Measurements from ENCODE around the gene GNG7. TPM values are rescaled to one million over a fixed set of nuclear protein-coding genes. Genes with fewer than 3 reads are reported as not detected.
"Not testable (repeated sequence)": the region's sequence is repeated elsewhere in the genome, so short reads cannot be mapped to it uniquely, and the experiment has no call there.

GNG7 gene
- polyA plus RNA-seq, 1 donor: 2.4 TPM

DNA sequence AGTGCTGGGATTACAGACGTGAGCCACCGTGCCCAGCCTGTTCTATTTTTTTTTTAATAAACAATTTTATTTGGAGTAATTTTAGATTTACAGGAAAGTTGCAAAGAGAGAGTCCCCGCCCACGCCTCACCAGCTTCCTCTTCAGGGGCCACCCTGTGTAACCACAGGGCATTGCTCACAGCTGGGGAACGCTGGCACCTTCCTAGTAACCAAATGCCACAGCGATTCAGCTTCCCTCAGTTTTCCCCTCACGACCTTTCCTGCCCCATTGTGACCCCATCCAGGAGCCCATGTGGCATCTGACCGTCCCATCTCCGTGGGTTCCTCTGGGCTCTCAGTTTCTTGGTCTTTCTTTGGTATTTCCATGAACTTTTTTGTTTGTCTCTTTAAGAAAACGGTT lies 83.9 kb downstream of the GNG7 start:
- DNase-seq: no peak

DNA sequence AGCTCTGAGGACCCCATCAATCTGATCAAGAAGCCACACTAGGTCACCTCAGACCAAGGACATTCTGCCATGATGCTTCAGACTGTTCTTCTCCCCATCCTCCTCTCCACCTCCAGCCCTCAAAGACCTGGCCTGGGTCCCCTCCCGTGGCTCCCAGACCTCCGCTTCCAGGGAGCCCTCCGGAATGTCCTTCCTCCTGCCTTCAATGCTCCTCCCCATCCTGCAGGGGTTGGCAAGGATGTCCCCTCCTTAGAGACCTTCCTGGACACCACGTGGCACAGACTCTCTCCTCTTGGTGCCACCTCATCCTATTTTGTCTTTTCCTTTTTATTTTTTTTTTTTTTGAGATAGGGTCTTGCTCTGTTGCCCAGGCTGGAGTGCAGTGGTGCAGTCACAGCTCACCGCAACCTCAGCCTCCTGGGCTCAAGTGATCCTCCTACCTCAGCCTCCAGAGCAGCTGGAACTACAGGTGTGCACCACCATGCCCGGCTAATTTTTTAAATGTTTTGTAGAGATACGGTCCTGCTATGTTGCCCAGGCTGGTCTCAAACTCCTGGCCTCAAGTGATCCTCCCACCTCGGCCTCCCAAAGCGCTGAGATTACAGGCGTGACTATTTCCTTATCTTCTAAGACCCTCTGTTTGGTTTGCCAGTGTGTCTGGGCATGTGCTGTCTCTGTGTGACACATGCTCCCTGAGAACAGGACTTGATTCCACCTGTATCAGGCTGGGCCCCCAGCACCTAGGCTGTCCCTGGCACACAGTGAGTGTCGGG lies 84.9 kb downstream of the GNG7 start:
- DNase-seq: no peak

DNA sequence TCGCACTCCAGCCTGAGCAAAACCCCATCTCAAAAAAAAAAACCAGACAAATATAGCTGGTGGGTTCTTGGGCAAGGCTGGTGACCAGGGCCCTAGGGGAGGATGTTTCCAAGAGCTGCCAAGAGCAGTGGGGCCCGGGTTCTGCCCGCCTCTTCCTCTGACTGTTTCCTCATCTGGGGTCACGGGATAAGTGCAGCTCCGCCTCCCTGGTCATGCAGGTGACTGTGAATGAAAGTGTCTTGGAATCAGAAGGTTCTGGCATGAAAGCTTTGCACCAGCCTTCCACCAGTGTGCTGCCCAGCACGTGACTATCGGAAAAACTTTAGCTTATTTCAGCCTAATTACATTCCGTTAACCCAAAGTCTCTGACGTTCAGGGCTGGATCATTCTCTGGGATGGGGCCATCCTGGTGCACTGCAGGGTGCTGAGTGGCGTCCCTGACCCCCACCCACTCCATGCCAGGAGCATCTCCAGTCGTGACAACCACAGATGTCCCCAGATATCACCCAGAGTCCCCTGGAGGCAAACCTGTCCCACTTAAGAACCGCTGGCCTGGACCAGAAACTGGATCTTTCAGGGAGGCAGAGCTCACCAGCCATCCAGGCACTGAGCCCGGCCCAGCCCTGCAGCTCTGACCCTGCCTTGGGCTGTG lies 85.6 kb downstream of the GNG7 start:
- no peak for DNase-seq

DNA sequence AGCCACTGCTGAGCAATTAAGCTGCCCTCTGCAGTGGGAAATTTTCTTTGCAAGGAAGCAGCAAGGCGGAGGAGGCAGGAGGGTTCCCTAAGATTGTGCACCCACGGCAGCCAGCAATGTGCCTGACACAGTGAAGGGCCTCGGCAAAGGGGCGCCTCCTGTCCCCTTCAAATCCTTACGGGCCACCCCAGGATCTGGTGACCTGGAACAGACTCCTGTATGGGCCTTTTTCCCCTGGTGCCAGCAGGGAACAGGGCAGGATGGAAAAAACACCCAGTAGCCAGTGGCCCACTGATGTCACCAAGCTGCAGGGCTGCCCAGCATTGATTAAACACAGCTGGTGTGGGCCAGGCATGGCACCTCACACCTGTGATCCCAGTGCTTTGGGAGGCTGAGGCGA lies 86.7 kb downstream of the GNG7 start:
- no peak for DNase-seq

DNA sequence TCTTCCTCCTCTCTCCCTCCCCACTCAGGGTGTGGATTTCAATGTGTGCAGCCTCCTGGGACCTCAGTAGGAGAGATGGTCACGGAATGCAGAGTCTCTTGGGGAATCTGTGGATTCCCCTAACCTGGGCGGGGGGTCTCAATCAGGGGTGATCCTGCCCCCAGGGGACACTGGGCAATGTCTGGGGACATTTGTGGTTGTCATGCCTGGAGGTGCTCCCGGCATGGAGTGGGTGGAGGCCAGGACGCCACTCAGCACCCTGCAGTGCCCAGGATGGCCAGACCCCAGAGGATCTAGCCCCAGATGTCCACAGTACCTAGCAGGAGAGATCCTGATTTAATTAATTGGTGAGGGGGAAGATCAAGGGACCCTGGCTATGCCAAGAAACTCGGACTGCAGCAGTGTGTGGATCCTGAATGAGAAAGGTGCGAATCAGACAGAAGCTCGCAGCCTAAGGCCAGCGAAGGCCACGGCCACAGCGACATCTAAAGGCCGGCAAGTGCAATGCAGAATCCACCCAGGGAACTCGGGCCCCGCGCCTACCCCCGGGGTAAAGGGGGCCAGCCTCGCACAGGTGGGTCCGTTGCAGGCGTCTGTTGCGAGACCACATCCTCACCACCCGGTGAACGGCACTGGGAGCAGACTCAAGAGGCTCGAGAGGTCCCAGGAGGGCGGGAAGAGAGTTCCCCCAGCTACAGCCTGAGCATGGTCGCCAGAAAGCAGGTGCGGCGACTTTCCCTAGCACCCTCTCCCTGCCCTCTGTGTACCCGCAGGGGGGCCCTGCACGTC lies 88.8 kb downstream of the GNG7 start:
- DNase-seq: no peak

DNA sequence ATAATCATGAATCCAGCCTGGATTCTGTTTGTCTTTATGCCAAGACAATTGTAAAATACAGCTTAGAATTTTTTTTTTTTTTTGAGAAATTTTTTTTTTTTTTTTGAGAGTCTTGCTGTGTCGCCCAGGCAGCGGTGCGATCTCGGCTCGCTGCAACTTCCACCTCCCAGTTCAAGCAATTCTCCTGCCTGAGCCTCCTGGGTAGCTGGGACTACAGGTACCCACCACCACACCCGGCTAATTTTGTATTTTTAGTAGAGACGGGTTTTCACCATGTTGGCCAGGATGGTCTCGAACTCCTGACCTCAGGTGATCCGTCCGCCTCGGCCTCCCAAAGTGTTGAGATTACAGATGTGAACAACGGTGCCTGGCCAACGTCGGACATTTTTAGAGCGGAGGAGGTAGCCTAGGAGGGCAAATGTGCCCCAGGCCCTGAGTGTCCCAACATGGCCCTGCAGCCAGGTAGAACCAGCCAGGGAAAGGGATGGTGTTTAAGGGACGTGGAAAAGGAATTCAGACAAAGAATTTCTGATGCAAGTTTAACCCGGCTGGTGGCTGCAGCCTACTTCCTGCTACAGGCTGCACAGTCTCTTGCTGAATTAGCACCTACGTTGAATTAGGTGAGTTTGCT lies 89.8 kb downstream of the GNG7 start:
- no peak for DNase-seq

DNA sequence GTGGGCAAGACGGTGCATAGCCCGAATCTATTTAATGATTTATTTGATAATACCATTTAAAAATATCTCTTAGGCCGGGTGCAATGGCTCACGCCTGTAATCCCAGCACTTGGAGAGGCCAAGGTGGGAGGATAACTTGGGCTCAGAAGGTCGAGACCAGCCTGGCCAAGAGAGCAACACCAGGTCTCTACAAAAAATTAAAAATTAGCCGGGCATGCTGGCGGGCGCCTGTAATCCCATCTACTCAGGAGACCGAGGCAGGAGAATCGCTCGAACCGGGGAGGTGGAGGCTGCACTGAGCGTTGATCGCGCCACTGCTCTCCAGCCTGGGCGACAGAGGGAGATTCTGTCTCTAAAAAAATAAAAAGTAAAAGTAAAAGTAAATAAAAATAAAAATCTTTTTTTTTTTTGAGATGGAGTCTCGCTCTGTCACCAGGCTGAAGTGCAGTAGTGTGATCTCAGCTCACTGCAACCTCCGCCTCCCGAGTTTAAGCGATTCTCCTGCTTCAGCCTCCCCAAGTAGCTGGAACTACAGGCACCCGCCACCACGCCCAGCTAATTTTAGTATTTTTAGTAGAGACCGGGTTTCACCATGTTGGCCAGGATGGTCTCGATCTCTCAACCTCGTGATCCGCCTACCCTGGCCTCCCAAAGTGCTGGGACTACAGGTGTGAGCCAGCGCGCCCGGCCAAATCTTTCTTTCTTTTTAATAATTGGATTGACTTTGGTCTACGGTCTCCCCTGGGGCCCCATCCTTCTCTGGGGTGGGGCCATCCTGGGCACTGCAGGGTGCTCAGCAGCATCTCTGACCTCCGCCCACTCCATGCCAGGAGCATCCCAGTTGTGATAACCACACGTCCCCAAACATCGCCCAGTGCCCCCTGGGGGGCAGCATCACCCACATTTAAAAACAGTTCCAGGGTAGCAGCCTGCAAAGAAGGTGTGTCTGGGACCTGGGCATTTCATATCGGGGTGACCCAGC lies 90.7 kb downstream of the GNG7 start:
- no peak for DNase-seq

DNA sequence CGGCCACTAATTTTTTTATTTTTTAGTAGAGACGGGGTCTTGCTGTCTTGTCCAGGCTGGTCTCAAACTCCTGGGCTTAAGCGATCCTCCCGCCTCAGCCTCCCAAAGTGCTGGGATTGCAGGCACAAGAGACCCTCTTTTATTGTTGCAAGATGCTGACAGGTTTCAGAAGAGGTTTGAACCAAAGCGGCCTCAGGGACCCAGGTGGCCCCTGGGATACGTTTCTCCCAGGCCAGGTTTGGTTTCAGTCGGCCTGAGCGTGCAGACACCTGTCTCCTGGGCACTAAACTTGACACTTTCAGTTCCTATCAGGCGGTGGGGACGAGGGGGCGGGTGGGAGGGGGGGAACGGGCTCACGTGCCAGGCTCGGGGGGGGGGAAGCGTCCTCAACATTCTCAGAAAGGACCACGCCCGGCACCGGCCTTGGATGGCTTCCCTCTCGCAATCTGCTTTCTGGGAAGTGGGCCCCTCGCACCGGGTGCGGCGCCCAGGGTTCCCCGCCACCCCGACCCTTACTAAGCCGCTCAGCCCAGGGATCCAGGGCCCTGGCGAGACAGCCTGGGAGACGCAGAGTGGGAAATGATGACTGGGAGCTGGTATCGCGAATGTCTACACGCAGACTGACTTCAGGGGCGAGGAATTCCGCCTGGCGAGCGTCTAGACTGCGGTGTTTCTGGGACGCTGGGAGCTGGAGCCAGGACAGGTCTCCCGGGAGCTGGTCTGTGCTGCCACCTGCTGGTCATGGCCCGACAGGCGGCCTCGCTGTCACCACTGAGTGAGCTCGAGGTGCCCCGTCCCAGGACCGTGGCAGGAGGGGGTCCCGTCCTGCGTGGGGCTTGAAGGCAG lies 91.6 kb downstream of the GNG7 start:
- DNase-seq: peak; percentile 87

DNA sequence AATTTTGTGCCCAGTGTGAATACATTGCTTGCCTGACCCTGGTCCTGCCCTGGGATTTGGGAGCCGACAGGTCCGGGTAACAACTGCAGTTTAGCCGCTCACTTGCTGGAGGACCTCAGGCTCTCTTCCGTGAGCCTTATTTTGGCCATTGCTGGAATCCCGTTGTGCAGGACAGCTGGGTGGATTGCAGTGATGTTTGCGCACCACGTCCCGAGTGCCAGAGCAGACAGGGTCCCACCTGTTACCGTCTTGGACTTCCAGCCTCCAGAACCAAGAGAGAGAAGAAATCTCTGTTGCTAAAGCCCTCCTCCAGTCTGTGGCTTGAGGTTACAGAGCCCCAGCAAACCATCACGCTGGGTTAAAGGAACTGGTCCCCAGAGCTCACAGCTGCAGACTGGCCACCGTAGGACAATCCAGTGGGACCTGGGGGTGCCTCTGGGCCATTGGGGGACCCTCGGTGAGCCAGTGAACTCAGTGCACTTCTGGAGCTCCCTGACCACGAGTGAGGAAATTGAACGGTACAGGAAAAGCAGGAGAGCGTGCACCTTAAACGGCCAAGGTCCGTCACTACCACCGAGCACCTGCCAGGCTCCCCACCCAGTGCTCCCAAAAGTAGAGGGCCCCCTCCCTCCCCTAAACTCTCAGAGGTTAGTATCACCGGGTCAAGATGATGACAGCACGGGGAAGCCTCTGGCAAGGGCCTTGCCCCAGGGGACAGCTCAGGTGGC lies 92.9 kb downstream of the GNG7 start:
- no peak for DNase-seq

DNA sequence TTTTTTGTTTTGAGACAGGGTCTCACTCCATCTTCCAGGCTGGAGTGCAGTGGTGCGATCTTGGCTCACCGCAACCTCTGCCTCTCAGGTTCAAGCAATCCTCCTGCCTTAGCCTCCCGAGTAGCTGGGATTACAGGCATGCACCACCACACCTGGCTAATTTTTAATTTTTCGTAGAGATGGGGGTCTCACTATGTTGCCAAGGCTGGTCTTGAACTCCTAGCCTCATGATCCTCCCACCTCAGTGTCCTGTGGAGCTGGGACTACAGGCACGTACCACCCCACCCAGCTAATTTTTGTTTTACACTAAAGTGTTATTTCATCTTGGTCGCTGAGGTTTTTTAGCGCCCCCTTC lies 93.5 kb downstream of the GNG7 start:
- DNase-seq: not testable (repeated sequence)

DNA sequence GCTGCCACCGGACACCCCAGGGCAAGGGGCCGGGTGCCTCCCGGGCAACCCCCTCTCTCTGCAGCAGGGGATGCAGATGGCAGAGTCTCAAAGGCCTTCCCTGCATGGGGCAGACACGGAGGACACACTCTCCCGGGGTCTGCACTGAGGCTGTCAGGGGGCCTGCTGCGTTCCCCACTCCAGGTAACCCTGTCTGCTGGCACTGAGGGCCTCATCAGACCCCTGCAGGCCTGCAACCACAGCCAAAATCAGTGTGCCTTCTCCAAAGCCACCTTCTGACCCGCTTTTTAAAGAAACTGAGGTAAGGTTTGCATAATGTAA lies 93.9 kb downstream of the GNG7 start:
- no peak for DNase-seq

DNA sequence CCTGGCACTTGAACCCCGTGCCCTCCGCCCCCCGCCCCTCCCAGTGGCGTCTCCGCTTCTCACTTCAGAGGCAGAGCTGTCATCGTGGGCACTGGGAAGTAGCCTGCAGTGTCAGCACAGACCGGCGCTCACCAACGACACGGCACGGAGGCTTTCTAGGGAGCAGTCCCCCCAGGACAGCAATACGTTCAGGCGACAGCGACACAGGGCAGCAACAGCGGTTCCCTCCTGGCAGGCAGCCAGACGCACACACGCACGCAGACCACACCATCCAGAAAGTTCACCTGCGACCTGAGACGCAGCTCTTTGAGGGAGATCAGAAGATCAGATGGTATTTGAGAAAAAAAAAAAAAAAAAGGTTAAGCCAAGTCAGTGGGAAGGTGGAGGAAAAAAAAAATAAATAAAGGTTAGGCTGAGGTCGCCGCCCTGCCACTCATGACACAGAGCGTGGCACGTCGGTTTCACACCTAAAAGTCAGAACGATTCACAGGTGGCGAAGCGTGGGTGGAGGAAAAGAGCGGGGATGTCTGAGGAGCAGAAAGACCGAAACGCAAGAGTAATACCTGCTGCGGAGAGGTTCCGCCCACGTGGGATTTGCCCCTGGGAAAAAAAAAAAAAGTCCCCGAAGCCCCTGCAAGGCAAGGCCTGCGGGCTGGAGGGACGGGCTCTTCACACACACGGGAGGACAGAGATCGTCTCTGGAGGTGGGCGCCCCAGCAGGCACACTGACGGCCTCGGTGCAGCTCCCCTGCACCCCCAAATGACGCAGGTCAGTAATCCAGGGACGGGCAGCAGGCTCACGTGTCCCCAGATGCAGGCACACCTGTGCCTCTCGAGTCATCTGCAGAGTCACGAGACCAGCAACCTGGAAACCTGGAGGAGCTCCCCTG lies 94.5 kb downstream of the GNG7 start:
- DNase-seq: no peak

DNA sequence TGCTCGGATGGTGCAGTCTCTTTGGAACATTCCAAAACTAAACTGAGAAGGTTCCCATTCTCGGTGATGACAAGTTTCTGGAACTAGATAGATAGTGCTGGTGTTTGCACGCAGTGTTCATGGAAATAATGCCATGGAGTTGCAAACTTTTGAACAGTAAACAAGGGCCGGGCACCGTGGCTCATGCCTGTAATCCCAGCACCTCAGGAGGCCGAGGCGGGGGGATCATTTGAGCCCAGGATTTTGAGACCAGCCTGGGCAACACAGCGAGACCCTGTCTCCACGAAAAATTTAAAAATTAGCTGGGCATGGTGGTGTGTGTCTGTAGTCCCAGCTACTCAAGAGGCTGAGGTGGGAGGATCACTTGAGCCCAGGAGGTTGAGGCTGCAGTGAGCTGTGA lies 95.7 kb downstream of the GNG7 start:
- DNase-seq: not testable (repeated sequence)

DNA sequence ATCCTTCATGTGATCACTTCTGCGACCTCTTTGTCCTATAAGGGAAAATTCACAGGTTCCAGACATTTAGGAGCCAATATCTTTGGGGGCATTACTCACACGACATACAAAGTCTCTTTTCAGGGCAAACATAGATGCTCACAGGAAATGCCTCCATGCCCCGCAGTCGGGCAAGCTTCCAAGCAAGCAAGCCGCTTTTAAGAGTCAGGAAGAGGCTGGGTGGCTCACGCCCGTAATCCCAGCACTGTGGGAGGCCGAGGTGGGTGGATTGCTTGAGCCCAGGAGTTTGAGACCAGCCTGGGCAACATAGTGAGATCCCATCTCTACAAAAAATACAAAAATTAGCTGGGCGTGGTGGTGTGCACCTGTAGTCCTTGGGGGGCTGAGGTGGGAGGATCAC lies 96.6 kb downstream of the GNG7 start:
- DNase-seq: not testable (repeated sequence)

DNA sequence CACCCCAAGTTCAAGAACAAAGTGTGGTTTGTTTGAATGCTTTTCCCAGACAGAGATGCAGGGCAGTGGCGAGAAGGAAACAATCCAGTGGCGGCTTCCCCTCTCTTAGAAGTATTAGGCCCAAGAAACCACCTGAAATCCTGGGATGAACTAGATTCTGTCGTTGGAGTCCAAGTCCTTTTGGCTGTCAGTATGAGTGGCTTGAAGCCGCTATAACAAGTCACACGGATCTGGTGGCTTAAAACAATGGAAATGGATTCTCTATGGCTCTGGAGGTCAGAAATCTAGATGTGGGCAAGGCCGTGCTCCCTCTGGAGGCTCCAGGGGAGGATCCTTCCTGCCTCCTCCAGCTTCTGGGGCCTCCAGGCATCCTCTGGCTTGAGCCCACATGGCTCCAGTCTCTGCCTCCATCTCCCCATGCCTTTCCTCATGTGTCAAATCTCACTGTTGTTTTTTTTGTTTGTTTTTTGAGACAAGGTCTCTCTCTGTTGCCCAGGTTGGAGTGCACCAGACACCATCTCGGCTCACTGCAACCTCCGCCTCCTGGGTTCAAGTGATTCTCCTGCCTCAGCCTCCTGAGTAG lies 97.7 kb downstream of the GNG7 start:
- DNase-seq: no peak

DNA sequence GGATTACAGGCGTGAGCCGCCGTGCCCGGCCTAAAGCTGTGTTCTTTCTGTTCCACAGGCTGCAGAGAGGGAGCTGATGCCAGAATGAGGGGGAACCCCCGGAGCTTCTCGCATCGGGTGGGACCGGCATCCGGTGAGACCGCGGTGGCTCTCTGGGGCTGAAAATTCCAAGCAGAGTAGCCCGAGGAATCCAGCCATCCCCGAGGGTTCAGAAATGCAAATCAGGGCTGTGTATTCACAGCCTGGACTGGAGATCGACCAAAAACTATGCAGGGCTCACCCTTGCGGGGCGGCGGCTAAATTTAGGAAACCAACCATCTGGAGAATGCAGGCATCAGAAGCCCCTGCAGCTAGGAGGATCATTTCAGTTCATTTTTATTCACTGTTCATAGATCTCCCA lies 99.2 kb downstream of the GNG7 start:
- DNase-seq: peak; percentile 40

DNA sequence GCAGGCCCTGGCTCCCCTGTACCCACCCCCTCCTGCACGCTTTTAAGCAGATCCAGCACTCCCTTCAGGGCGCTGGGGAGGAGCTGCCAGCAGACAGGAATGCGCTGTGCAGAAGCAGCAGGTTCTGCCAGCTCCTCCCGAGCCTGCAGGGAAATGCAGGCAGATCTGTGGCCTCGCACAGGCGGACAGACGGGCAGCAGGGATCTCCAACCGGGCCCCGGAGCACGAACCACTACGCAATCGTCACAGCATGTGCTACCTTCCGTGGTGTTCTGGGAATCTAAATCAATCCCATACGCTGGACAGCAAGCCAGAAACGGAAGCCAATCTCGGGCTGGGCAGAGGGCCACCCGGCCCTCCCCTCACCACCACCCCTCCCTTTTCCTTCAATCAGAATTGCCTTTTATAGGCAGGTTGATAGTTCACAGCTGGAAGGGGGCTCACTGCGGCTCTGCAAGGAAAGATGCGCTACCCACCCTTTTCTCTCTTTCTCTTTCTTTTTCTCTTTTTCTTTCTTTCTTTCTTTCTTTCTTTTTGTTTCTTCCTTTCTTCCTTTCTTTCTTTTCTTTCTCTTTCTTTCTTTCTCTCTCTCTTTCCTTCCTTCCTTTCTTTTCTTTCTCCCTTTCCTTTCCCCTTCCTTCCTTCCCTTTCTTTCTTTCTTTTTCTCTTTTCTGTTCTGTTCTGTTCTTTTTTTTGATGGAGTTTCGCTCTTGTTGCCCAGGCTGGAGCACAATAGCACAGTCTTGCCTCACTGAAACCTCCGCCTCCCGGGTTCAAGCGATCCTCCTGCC lies 99.9 kb downstream of the GNG7 start:
- peak; percentile 83 for DNase-seq
